Ovary (tissue), 3 donors: ENCODE data around the gene CHKA.

ENCODE experiments used
- EP300 ChIP-seq: sonication (generic); formaldehyde crosslinking; IDR thresholded peaks from one replicate; pipeline ENCODE4 v1.6.1; 2017; ENCODE audit warnings: antibody characterized with exemption
- POLR2A ChIP-seq: fragments of 450-650 bp; IDR thresholded peaks from one replicate; pipeline ENCODE4 v1.6.1; 2017; ENCODE audit warnings: antibody characterized with exemption, mild to moderate bottlenecking, moderate library complexity
- TF ChIP-seq, protein P1 (sequence below), 3 donors: fragments of 450-650 bp in 2 of 3; fragments of 200-600 bp in 1 of 3; IDR thresholded peaks; one replicate each; pipeline versions ENCODE4 v1.5.1 to v1.8.0; 2016 to 2022; ENCODE audit warnings: antibody characterized with exemption in 3 of 3, mild to moderate bottlenecking in 1 of 3
- donor health status: DM: no; HTN: no; CAD: no.

GRCh38 chr11:68018730-68019190 lies 102.4 kb downstream of the CHKA start:
- TF ChIP-seq, protein P1, sequence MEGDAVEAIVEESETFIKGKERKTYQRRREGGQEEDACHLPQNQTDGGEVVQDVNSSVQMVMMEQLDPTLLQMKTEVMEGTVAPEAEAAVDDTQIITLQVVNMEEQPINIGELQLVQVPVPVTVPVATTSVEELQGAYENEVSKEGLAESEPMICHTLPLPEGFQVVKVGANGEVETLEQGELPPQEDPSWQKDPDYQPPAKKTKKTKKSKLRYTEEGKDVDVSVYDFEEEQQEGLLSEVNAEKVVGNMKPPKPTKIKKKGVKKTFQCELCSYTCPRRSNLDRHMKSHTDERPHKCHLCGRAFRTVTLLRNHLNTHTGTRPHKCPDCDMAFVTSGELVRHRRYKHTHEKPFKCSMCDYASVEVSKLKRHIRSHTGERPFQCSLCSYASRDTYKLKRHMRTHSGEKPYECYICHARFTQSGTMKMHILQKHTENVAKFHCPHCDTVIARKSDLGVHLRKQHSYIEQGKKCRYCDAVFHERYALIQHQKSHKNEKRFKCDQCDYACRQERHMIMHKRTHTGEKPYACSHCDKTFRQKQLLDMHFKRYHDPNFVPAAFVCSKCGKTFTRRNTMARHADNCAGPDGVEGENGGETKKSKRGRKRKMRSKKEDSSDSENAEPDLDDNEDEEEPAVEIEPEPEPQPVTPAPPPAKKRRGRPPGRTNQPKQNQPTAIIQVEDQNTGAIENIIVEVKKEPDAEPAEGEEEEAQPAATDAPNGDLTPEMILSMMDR (IDR thresholded peaks at IDR 0.05) = no peak
- TF ChIP-seq EP300 = no peak
- no peak for TF ChIP-seq POLR2A
